ENCODE data around the gene TTI1.
"Not testable (repeated sequence)": the region's sequence is repeated elsewhere in the genome, so short reads cannot be mapped to it uniquely, and the experiment has no call there.

TTI1 gene

DNA sequence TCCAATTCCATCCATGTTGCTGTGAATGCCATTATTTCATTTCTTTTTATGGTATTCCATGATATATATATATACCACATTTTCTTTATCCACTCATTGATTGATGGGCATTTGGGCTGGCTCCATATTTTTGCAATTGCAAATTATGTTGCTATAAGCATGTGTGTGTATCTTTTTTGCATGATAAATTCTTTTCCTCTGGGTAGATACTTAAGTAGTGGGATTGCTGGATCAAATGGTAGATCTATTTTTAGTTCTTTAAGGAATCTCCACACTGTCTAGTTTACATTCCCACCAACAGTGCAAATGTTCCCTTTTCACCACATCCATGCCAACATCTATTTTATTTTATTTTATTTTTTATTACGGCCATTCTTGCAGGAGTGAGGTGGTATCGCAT lies 69.8 kb downstream of the TTI1 start:
- not testable (repeated sequence) for DNase-seq (ENCODE audit: low spot score)

DNA sequence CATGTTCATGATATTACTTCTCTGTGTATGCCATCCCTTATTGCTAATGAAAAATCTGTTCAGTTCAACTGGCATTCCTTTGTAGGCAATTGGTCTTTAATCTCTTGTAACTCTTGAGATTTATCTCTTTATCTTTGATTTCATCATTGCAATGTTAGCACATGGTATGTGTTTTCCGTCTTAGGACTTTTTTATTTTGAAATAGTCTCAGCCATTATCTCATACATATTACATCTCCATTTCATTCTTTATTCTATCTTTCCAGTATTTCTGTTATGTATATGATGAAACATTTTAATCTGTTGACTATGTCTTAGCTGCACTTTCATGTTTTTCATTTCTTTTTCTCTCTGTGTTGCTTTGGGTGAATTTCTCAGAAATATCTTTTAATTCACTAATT lies 72.2 kb downstream of the TTI1 start:
- no peak for DNase-seq (ENCODE audit: low spot score)

DNA sequence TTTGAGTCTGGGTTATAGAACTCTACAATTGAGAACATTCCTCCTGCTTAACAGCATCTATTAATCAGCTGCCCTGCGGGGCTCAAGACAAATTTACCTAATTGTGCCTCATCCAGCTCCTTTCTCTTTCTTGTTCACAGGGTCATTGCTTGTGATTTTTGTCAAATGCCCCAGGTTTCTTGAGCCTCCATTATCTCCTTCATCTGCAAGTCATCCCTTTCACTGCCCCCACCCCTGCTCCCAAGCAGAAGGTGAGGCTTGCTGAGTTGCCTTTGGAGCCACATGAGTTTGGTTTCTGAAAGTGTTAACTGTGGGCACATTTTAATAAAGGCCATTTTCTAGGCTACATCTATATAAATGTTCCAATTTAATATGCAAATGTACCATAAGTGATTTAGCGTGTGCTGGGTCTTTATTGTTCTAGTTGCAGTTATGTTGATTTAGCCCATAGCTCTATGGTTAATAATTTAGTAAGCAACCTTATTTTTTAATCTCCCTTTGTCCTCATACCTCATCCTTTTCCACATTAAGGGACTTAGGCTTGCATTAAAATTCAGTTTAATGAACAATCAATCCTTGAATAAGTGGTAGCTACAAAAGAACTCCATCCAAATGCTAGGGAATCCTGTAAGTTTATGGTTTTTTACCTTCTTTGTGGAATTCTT lies 74.3 kb downstream of the TTI1 start:
- DNase-seq (ENCODE audit: low spot score), result no peak

DNA sequence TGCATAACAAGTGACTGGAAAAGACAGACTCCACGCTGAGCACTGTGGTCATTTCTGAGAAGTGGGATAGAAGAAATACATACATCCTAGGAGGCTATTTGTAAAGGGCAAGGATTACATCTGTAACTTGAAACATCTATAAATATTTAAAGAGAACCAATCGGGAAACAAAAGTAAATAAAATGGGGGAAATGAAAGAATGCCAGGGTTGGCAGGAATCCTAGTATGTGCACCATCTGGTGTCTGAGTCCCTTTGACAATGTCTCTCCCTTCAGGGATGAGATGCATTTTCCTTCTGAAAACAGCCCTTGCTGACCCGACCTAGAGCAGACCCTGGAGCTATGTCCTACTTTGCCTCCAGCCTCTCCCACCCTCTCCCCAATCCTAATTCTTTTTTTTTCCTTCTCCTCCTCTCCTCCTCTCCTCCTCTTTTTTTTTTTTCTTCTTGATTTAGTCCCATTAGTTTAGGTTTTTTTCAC lies 77.1 kb downstream of the TTI1 start:
- no peak for DNase-seq (ENCODE audit: low spot score)

DNA sequence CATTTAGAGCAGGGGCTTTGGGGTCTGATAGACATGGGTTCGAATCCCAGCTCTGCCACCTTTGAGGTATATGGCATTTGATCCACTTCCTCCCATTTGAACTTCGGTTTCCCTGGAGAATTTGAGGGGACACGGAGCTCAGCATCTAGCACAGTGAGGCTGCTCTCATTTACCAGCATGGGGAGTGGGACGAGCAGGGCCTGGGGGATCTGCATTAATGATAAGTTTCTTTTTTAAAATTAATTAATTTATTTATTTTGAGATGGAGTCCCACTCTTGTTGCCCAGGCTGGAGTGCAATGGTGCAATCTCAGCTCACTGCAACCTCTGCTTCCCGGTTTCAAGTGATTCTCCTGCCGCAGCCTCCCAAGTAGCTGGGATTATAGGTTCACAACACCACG lies 77.7 kb downstream of the TTI1 start:
- DNase-seq (ENCODE audit: low spot score), result no peak

DNA sequence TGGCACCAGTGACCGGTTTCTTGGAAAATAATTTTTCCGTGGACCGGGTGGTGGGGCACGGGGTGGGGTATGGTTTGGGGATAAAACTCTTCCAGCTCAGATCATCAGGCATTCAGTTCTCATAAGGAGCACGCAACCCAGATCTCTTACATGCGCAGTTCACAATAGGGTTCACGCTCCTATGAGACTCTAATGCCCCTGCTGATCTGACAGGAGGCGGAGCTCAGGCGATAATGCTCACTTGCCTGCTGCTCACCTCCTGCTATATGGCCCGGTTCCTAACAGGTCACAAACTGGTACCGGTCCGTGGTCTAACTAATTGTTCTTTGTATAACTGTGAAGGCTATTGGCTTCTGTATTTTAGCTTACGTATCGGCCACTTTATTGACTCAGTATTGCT lies 78.6 kb downstream of the TTI1 start:
- no peak for DNase-seq (ENCODE audit: low spot score)

DNA sequence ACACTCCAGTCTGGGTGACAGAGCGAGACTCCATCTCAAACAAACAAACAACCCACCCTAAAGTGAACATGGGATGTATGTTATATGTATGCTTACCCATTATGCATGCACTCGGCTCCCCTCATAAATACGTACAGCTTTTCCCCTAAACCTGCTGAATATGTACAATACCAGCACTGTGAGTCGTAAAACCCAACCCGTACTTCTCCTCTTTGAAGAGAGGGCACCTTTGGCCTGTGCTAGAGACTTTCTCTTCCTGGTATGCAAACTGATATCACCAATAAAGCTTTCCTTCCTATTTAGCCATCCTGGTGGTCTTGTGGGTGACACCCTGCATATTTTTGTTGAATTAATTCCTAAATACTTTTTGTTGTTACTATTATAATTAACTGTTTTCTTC lies 79.1 kb downstream of the TTI1 start:
- DNase-seq (ENCODE audit: low spot score), result no peak

DNA sequence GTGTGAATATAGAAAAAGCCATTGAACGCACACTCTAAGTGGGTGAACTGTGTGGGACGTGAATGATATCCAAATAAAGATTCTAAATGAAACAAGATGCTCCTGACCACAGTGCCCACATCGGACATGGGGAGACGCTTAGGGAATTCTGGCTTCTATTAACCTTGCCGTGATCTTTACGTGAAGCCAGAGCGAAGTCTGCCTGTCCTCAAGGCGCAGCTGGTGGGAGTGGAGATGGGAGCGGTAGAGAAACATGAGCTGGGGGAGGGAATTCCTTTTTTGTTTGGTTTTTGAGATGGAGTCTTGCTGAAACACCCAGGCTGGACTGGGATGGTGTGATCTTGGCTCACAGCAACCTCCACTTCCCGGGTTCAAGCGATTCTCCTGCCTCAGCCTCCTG lies 84.3 kb downstream of the TTI1 start:
- no peak for DNase-seq (ENCODE audit: low spot score)

DNA sequence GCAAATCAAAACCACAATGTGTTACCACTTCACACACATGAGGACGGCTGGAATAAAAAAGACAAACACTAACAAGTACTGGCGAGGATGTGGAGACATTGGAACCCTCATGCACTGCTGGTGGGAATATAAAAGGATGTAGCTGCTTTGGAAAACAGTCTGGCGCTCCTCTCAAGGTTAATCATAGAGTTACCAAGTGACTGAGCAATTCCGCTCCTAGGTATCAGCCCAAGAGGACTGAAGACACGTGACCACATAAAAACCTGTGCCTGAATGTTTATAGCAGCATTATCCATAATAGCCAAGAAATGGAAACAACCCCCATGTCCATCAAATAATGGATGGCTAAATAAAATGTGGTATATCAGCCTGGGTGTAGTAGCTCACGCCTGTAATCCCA lies 85.3 kb downstream of the TTI1 start:
- DNase-seq (ENCODE audit: low spot score), result no peak

DNA sequence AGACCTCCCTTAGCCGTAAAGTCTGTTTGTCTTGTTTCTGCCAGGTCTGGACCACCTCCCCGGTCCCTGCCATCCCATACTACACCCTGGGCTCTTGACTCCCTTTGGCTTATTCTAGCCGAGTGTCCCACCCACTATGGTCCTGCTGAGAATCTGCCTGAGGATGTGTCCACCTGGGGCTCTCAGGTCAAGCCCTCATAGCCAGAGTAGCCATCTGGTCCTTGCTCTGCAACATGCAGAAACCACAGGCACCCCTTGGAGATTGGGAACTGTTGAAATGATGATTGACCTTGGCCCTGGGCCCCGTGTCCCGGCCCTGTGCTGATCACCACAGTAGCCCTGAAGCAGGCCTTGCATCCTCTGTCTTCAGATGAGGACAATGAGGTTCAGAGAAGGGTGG lies 86.3 kb downstream of the TTI1 start:
- DNase-seq (ENCODE audit: low spot score), result no peak

DNA sequence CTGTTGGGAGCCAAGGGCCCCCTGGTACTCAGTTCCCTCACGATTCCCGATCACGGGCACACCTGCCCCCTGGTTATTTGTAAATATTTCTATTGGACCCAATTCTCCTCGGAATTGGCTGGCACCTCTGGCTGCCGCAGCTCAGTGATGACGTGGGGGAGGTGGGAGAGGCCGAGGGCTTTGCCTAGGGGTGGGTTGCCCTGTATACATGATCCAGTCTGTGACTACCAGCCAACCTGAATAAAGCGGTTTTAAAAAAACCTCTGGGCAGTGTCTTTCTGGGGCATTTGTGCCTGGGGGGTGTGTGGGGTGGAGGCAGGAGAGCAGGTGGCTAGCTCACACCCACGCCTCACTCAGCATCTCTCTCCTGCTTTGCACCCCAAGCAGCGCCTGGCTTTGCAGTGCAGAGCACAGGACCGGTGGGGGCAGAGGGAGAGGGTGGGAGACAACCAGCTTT lies 88.1 kb downstream of the TTI1 start:
- DNase-seq (ENCODE audit: low spot score), result no peak

DNA sequence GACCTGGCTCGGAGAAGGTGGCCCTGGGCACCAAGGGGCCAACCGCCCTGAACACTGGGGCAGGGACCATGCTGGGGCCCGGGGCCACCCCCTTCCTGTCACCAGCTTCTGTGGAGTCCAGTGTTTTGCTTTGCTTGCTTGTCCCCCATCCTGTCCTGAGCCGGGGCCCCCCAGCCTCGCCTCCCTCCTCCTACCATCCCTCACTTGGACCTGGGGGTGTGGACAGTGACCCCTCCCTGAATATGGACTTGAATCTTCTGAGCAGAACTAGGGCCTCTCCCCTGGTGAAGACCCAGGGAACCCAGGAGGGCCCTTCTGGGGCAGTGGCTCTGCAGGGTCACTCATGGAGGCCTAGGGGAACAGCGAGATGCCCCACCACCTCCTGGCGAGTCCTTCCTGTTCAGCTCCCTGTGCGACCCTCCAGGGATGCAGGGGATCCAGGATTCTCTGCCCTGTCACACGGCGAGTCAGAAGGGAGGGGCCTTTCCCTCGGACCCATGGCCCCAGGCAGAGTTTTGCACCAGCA lies 88.7 kb downstream of the TTI1 start:
- peak; percentile 17 for DNase-seq (ENCODE audit: low spot score)

DNA sequence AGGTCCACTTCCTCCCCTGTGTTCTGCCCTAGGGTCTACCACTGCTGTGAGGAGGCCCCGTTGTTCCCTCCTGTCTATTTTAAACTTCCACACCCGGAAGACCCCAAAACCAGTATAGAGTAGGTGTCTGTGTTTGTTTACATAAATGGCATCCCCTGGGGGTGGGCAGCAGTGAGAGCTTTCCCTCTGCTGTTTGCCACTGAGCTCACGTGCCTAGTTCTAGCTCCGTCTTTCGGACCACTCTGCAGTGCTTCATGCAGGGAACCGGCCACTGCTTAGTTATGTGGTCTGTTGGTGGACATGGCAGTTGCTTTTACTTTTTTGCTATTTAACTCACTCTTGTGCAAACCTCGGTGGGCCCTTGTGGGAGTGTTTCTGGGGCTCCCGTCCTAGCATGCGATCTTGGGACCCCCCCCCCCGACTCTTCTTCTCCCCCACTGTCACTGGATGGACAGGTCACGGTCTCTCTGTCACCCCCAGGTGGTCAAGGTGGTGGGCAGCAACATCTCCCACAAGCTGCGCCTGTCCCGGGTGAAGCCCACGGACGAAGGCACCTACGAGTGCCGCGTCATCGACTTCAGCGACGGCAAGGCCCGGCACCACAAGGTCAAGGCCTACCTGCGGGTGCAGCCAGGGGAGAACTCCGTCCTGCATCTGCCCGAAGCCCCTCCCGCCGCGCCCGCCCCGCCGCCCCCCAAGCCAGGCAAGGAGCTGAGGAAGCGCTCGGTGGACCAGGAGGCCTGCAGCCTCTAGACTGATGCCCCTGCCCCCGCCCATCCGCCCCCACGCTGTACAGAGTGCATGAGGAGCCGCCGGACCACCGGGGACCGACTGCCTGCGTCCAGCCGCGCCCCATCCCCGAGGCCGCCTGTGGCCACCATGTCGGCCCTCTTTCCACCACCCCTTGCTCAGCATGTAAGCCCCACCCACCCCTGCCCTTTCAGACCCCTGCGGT lies 89.5 kb downstream of the TTI1 start:
- DNase-seq (ENCODE audit: low spot score), result peak; percentile 9

DNA sequence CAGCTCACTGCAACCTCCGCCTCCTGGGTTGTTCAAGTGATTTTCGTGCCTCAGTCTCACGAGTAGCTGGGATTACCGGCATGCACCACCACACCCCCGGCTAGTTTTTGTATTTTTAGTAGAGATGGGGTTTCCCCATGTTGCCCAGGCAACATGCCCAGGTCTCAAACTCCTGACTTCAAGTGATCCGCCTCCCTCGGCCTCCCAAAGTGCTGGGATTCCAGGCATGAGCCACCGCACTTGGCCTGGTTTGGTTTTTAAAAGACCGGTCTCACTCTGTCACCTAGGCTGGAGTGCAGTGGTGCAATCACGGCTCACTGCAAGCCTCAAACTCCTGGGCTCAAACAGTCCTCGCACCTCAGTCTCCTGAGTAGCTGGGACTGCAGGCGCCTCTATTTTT lies 90.2 kb downstream of the TTI1 start:
- no peak for DNase-seq (ENCODE audit: low spot score)

DNA sequence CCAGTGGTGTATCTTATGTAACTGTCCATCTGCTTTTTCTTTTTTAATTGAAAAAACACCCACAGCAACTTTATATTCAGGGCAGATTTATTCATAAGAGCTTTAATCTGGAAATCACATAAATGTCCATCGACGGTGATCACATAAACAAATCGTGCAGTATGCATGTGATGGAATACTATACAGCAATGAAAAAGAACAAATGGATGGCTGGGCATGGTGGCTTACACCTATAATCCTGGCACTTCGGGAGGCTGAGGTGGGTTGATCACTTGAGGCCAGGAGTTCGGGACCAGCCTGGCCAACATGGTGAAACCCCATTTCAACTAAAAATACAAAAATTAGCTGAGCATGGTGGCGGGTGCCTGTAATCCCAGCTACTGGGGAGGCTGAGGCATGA lies 91.3 kb downstream of the TTI1 start:
- no peak for DNase-seq (ENCODE audit: low spot score)

DNA sequence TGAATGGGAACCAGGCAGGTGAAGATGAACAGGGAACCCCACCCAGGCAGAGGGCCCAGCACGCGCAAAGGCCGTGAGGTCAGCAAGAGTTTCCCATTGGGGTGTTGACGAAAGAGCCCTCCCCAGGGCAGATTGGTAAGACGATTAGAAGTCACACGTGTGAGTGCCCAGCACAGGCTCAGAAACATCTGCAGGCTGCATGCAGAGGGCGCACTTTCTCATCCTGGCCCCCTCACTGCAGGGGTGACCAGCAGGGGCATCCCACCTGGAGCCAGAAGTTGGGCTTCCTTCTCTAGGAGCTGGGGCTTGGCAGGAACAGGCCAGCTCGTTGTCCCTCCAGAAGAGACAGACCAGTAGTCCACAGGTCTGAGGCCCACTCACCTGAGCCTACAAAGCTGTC lies 91.9 kb downstream of the TTI1 start:
- peak; percentile 64 for DNase-seq (ENCODE audit: low spot score)

DNA sequence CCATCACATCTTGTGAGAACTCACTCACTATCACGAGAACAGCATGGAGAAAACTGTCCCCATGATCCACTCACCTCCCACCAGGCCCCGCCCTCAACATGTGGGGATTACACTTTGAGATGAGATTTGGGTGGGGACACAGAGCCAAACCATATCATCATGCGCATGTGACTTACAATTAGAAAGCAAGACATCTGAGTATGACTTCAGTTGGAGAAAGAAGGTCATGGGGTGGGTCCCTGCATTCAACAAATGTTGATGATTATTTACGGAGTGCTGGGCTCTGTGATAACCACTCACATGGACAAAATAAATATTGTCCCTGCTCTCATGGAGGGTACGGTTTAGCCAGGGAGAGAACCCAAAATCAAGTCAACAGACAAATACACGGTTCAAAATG lies 92.4 kb downstream of the TTI1 start:
- no peak for DNase-seq (ENCODE audit: low spot score)

DNA sequence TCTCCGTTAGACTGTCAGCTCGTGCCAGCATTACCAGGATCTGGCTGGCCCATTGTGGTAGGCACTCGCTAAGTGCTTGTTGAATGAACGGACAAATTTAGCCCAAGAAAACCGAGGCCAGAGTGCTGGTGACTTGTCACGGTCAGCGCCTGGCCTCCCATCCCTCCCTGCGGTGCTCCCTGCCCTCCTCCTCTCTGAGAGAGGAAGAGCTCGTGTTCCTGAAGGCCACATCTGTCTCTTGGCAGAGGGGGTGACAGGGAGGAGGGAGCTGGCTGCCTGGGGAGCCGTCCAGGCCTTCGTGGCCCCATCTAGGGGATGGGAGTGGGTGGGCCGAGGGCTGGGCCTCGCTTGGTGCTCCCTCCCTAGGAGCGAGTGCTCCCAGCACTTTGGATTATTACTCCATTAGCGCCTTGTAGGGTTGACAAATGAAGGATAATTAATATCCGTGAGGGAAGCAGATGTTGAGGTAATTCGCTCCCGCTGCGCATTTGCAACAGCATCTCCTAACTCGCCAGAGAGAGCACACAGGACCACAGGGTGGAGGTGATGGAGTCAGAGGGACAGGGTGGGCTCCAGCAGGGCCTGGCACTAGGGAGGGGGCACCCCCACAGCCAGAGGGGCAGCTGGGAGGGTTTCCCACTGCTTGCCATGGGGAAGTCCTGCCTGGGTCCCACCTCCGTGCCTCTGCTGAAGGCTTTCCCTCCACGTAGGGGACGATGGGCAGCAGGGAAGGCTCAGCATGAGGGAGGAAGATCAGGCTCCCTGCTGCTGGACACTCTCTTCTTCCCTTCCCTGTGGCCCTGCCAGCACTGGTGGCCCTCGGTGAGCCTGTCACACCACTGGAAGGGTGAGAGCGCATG lies 93.3 kb downstream of the TTI1 start:
- peak; percentile 59 for DNase-seq (ENCODE audit: low spot score)

DNA sequence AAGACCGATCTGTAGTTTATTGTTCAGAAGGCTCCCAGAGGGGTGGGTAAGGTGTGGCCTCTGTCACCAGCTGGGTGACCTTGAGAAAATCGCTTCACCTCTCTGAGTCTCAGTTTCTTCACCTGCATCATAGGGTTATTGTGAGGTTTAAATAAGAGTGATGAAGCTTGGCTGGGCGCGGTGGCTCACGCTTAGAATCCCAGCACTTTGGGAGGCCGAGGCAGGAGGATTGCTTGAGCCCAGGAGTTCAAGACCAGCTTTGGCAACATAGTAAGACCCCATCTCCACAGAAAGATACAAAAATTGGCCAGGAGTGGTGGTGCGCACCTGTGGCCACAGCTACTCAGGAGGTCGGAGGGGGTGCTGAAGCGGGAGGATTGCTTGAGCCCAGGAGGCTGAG lies 94.3 kb downstream of the TTI1 start:
- no peak for DNase-seq (ENCODE audit: low spot score)

DNA sequence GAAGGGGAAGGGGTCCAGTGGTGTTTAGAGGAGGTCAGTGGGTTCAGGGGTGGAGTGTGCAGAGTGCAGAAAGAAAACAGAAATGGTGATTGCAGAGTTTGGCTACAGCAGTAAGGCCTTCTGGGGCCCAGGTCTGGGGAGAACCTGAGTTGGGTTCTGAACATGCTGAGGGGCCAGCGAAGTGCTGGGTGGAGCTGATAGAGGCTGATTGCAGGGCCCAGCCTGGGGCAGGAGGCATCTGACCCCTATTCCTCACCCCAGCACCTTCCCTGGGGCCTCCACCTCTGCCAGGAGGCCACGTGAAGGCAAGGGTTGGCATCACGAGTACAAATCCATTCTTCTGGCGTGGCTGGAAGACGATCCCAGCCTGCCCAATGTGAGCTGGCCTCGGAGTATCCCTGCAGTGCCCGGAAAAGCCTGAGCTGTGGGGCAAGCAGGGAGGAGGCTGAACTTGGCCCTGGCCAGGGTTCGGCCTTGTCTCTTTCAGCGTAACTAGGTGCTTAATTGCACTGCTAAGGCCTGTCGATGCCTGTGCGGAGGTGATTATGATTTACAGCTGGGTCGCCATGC lies 95.0 kb downstream of the TTI1 start:
- DNase-seq (ENCODE audit: low spot score), result no peak

DNA sequence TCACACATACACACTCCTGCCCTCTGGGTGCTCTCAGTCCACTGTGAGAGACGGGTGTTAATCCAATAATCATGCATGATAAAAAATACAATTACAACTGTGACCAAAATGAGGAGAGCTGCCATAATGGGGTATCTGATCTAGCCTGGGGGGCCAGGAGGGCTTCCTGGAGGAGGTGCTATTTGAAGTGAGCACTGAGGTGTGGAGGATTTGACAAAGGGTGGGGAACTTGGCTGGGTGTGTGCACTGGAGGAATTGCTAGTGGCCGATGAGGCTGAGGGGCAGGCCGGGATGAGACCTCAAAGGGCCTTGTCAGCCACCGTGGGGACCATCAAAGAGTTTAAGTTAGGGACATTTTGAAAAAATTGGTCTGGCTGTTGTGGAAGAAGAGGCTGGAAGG lies 95.6 kb downstream of the TTI1 start:
- DNase-seq (ENCODE audit: low spot score), result no peak

DNA sequence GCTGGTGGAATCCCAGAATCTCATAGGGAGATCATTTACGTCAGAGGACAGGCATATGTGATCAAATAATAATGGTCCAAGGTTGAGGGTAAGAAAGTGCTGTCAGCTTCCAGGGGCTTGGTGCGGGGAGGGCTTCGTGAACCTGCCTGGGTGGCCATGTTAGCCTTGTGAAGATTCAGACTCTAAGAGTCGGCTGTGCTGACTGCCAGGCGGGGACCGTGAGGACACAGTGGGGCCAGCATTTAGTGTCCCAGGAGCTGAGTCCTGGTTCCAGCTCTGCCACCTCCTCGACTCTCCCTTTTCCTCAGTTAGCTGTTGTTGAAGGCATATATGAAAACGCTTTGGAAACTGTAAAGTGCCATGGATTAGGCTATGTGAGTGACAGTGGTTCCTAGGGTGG lies 96.8 kb downstream of the TTI1 start:
- peak; percentile 18 for DNase-seq (ENCODE audit: low spot score)
